Smooth muscle cell (in vitro differentiated cells): ENCODE measurements around the gene TDRD6. TPM values are rescaled to one million over a fixed set of nuclear protein-coding genes. Genes with fewer than 3 reads are reported as not detected.

Experiments used
- DNase-seq: peaks from one replicate; lab custom pipeline; 2025; ENCODE audit not compliant: unreplicated experiment; lab: John Stamatoyannopoulos, UW
- H2AFZ ChIP-seq: fragments of 200-600 bp; sonication (generic); 2 replicates; pipeline ENCODE4 v1.6.0; 2016; ENCODE audit warnings: antibody characterized with exemption, low read depth, mild to moderate bottlenecking
- H3F3A ChIP-seq: fragments of 200-600 bp; sonication (generic); 2 replicates; pipeline ENCODE4 v1.6.0; 2017; ENCODE audit warnings: antibody characterized with exemption, low read depth
- H3K27ac ChIP-seq: fragments of 200-600 bp; sonication (generic); 2 replicates; pipeline ENCODE4 v1.5.1; 2016; ENCODE audit warnings: low read depth, mild to moderate bottlenecking
- H3K27me3 ChIP-seq: fragments of 200-600 bp; sonication (generic); 2 replicates; pipeline ENCODE4 v1.6.1; 2016; ENCODE audit warnings: low read depth, mild to moderate bottlenecking
- H3K36me3 ChIP-seq: fragments of 200-600 bp; sonication (generic); 2 replicates; pipeline ENCODE4 v1.5.1; 2016; ENCODE audit warnings: low read depth
- H3K4me1 ChIP-seq: fragments of 200-600 bp; sonication (generic); 2 replicates; pipeline ENCODE4 v1.5.1; 2016; ENCODE audit warnings: low read depth
- H3K4me2 ChIP-seq: fragments of 200-600 bp; sonication (generic); 2 replicates; pipeline ENCODE4 v1.6.0; 2016; ENCODE audit warnings: mild to moderate bottlenecking
- H3K4me3 ChIP-seq: fragments of 200-600 bp; sonication (generic); 2 replicates; pipeline ENCODE4 v1.5.1; 2016; ENCODE audit warnings: mild to moderate bottlenecking
- H3K79me2 ChIP-seq: fragments of 200-600 bp; sonication (generic); 2 replicates; pipeline ENCODE4 v1.6.0; 2016; ENCODE audit warnings: low read depth, mild to moderate bottlenecking
- H3K9ac ChIP-seq: fragments of 200-600 bp; sonication (generic); 2 replicates; pipeline ENCODE4 v1.6.0; 2016; ENCODE audit warnings: low read depth
- H3K9me3 ChIP-seq: fragments of 200-600 bp; sonication (generic); replicated peaks from 2 replicates; pipeline ENCODE4 v1.5.1; 2016; ENCODE audit warnings: low read depth
- H4K20me1 ChIP-seq: fragments of 200-600 bp; sonication (generic); 2 replicates; pipeline ENCODE4 v1.6.0; 2016; ENCODE audit warnings: low read depth
- CTCF ChIP-seq: fragments of 200-600 bp; sonication (generic); IDR thresholded peaks from 2 replicates; pipeline ENCODE4 v1.5.1; 2017; ENCODE audit warnings: borderline replicate concordance, mild to moderate bottlenecking, antibody characterized with exemption; ENCODE audit not compliant: insufficient read depth, poor library complexity, severe bottlenecking
- WGBS: methylation state at CpG from one replicate; pipeline ENCODE4 v1.1.7; 2016; ENCODE audit warnings: low lambda C conversion rate; 5-methylcytosine and 5-hydroxymethylcytosine counted together
- polyA plus RNA-seq: library from polyadenylated mRNA; unstranded; fragments of >200 nt; fragmentation: Nextera tagmentation; extraction: Ambion mirVana; gene quantifications from 2 replicates; pipeline ENCODE4 v1.2.1, GENCODE V29; 2016
- total RNA-seq: library from RNA; depleted of rRNA; stranded (reverse); fragments of >200 nt; gene quantifications from 2 replicates; pipeline ENCODE4 v1.2.3, GENCODE V29; 2014

The TDRD6 gene
- total and polyA plus RNA-seq, 2 experiments from 2014 or later, result under 0.01 TPM; not detected in 1

- no peaks in the 10 kb centered on the region for H3K36me3 ChIP-seq
- H4K20me1 ChIP-seq, result no peaks in the 10 kb centered on the region
- peaks cover 19% of the 10 kb centered on the region for H3K27me3 ChIP-seq
- H3K27ac ChIP-seq, result no peak within 1 kb of the TSS
- TF ChIP-seq CTCF, result no peak
- H3K4me2 ChIP-seq, result peak within 1 kb of the TSS; percentile 83
- under 1% methylated on average over 59 of the region's 72 CpGs for WGBS
- peak within 1 kb of the TSS; percentile 31 for H3K9ac ChIP-seq
- H2AFZ ChIP-seq, result peak within 1 kb of the TSS; percentile 81
- H3K79me2 ChIP-seq, result no peaks in the 10 kb centered on the region
- no peaks in the 10 kb centered on the region for H3F3A ChIP-seq
- H3K4me1 ChIP-seq, result no peaks in the 10 kb centered on the region
- H3K9me3 ChIP-seq, result no peaks in the 10 kb centered on the region
- peak within 1 kb of the TSS; percentile 79 for H3K4me3 ChIP-seq
- peak; percentile 60 for DNase-seq
Observed at GRCh38 chr6:46652603-46653438, 34.9 kb upstream of the TDRD6 start, which contains the start of the genes CYP39A1 and SLC25A27. TSS of gene CYP39A1 (minus strand) at chr6:46652818. CDS start at chr6:46652582, 236 bp downstream. TSS of gene SLC25A27 (plus strand) at chr6:46652975. CDS start at chr6:46653193, 218 bp downstream.

- Histone ChIP-seq H3K36me3 (no peaks in the 10 kb centered on the region), H4K20me1 (no peaks in the 10 kb centered on the region), H3F3A (no peaks in the 10 kb centered on the region), H3K9me3 (no peaks in the 10 kb centered on the region), H3K79me2 (no peaks in the 10 kb centered on the region), H3K9ac (no peak overlapping the region), H3K27ac (no peak overlapping the region), H3K4me1 (no peaks in the 10 kb centered on the region), H3K27me3 (peaks cover 19% of the 10 kb centered on the region), H3K4me2 (peak overlapping the region; percentile 83), H3K4me3 (peak overlapping the region; percentile 79), H2AFZ (peak overlapping the region; percentile 81)
- DNase-seq, result no peak
- no peak for TF ChIP-seq CTCF
- 33% methylated on average over 10 of the region's 10 CpGs for WGBS
Observed at GRCh38 chr6:46653439-46654195, 34.1 kb upstream of the TDRD6 start.

GRCh38 chr6:46655803-46656202 is 31.9 kb upstream of the TDRD6 start:
- Histone ChIP-seq H3F3A (no peaks in the 10 kb centered on the region), H3K9me3 (no peaks in the 10 kb centered on the region), H3K9ac (no peak overlapping the region), H3K4me2 (no peak overlapping the region), H3K27me3 (peaks cover 19% of the 10 kb centered on the region), H3K4me3 (no peak overlapping the region), H3K27ac (no peak overlapping the region), H3K4me1 (no peaks in the 10 kb centered on the region), H3K36me3 (no peaks in the 10 kb centered on the region), H4K20me1 (no peaks in the 10 kb centered on the region), H3K79me2 (no peaks in the 10 kb centered on the region), H2AFZ (no peak overlapping the region)
- TF ChIP-seq CTCF, result peak; percentile 27
- DNase-seq, result no peak
- 21% methylated on average over 6 of the region's 6 CpGs for WGBS
